Lower lobe of right lung (tissue), 2 donors: ENCODE results near the gene TARS1. TPM values are rescaled to one million over a fixed set of nuclear protein-coding genes. Genes with fewer than 3 reads are reported as not detected.

Experiments
- ATAC-seq, 2 donors: fragments of 200-7000 bp; cut with Tn5 transposase; one replicate each; pipeline ENCODE4 v1.9.1; 2020 to 2022; ENCODE audit warnings: mild to moderate bottlenecking in 2 of 2, moderate library complexity in 2 of 2
- DNase-seq: peaks from one replicate; pipeline ENCODE4 v3.0.0-alpha.2; 2020
- H3K27ac ChIP-seq: fragments of 200-600 bp; one replicate; pipeline ENCODE4 v1.8.0; 2022
- H3K27me3 ChIP-seq: fragments of 200-600 bp; one replicate; pipeline ENCODE4 v1.8.0; 2022; ENCODE audit warnings: low read depth
- H3K36me3 ChIP-seq: fragments of 200-600 bp; one replicate; pipeline ENCODE4 v1.8.0; 2022; ENCODE audit warnings: mild to moderate bottlenecking
- H3K4me1 ChIP-seq: fragments of 200-600 bp; one replicate; pipeline ENCODE4 v1.8.0; 2022
- H3K4me3 ChIP-seq: fragments of 200-600 bp; one replicate; pipeline ENCODE4 v1.8.0; 2022; ENCODE audit warnings: mild to moderate bottlenecking
- H3K9me3 ChIP-seq: fragments of 200-600 bp; one replicate; pipeline ENCODE4 v1.8.0; 2022
- intact Hi-C: fragments of 100-400 bp; cut with DNase I; formaldehyde crosslinking; loops from one replicate; pipeline ENCODE4 v1.11.0; 2022
- total RNA-seq: library from RNA; stranded (reverse); fragmentation: NEBNext Ultra II Directional; extraction: Animal tissue kit (Norgen Biotek cat#: 25700); gene quantifications from one replicate; pipeline ENCODE4 v1.2.1, GENCODE V29; 2021
- TF ChIP-seq, protein P1 (sequence below): fragments of 200-600 bp; IDR thresholded peaks from one replicate; pipeline ENCODE4 v1.8.0; 2022; ENCODE audit warnings: antibody characterized with exemption, mild to moderate bottlenecking
- donor health status: DM: no; HTN: yes; CAD: no; lungs with severe emphysema.

The TARS1 gene
- total RNA-seq, 1 donor from 2014 or later, result 93.9 TPM

DNA sequence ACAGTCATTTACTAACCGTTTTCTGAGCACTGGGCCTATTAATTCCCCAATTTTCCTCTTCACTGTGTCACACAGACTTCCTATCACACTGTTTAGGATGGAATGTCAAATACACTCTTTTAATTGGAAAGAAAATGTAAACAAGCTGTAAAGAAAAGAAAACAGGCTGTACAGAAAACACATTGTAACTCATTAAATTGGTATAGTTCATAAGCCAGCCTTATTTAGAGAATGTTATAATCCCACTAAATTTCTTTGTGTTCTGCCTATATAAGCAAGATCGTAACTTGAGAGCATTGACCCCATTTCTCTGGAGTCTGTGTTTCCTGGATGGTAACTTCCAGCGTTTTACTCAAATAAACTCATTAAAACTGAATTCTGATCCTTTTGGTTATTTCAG lies 46.5 kb downstream of the TARS1 start:
- no peaks in the 10 kb centered on the region for H3K27me3 ChIP-seq
- DNase-seq (no peak), ATAC-seq (no peak)
- TF ChIP-seq, protein P1, sequence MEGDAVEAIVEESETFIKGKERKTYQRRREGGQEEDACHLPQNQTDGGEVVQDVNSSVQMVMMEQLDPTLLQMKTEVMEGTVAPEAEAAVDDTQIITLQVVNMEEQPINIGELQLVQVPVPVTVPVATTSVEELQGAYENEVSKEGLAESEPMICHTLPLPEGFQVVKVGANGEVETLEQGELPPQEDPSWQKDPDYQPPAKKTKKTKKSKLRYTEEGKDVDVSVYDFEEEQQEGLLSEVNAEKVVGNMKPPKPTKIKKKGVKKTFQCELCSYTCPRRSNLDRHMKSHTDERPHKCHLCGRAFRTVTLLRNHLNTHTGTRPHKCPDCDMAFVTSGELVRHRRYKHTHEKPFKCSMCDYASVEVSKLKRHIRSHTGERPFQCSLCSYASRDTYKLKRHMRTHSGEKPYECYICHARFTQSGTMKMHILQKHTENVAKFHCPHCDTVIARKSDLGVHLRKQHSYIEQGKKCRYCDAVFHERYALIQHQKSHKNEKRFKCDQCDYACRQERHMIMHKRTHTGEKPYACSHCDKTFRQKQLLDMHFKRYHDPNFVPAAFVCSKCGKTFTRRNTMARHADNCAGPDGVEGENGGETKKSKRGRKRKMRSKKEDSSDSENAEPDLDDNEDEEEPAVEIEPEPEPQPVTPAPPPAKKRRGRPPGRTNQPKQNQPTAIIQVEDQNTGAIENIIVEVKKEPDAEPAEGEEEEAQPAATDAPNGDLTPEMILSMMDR, result no peak
- no peaks in the 10 kb centered on the region for H3K36me3 ChIP-seq
- H3K27ac ChIP-seq, result no peak overlapping the region
- no peak overlapping the region for H3K4me3 ChIP-seq
- H3K4me1 ChIP-seq, result no peaks in the 10 kb centered on the region
- intact Hi-C loops, result no loop called here
- H3K9me3 ChIP-seq, result no peaks in the 10 kb centered on the region

DNA sequence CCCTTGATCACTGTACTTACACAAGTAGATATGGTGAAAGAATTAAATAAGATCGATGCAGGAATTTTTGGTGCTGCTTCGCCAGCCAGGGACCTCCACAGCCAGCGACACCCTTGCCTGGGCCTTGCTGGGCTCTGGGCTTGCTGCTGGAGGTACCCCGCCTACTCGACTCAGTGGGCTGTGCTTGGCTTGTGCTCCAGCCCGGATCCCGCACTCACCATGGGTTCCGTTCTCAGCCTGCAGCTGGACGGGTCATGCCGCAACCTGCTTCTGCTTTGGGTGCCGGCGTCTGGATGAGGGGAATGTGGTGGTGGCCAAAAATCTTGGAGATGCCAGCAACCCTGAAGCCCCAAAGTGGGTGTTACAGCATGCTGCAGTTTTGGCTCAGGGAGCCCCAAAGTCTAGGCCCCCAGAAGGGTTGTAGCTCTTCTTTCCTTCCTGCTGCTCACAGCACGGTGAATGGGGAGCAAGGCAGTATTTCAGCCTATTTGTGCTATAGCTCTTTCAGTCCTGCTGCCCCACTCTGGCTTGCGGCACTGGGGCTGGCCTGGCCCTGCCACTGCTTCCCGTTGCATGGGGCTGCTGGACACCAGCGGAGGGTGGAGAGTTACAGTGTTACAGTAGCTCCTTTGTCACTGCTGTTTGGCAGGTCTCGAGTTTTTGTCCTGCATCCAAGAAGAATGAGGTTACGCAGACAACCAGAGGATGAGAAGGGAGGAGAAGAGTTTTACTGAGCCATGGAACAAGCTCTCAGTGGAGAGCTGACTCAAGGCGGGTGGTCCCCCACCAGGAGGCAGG lies 48.0 kb downstream of the TARS1 start:
- ATAC-seq (no peak), DNase-seq (no peak)
- Histone ChIP-seq H3K4me1 (no peaks in the 10 kb centered on the region), H3K4me3 (no peak overlapping the region), H3K9me3 (no peaks in the 10 kb centered on the region), H3K36me3 (no peaks in the 10 kb centered on the region), H3K27ac (no peak overlapping the region), H3K27me3 (no peaks in the 10 kb centered on the region)
- TF ChIP-seq, protein P1, result no peak
- intact Hi-C loops, result no loop called here

DNA sequence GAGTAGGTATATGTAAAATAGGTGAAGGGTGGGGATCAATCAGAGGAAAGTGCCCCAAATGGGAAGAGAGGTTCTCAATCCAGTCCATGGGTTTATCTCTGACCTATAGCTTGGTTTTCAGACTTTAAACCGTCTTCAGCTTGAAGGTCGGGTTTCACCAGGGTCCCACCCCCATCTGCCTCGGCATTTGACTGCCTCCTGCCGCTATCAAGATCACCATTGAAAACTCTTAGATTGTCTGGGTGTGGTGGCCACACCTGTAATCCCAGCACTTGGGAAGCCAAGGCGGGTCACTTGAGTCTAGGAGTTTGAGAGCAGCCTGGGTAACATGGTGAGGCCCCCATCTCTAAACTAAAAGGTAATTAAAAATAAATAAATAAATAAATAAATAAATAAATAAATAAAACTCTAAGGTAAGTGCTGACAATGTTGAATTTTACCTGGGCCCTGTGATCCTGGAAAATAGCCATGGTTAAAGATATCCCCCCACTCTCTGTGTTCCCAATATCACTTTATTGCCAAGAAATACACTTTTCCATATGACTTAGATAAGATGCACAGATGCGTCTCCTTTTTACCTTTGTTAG lies 48.8 kb downstream of the TARS1 start:
- Histone ChIP-seq H3K27ac (no peak overlapping the region), H3K9me3 (no peaks in the 10 kb centered on the region), H3K36me3 (no peaks in the 10 kb centered on the region), H3K4me3 (no peak overlapping the region), H3K4me1 (no peaks in the 10 kb centered on the region), H3K27me3 (no peaks in the 10 kb centered on the region)
- intact Hi-C loops, result no loop called here
- TF ChIP-seq, protein P1, result no peak
- no peak for ATAC-seq
- DNase-seq, result no peak

DNA sequence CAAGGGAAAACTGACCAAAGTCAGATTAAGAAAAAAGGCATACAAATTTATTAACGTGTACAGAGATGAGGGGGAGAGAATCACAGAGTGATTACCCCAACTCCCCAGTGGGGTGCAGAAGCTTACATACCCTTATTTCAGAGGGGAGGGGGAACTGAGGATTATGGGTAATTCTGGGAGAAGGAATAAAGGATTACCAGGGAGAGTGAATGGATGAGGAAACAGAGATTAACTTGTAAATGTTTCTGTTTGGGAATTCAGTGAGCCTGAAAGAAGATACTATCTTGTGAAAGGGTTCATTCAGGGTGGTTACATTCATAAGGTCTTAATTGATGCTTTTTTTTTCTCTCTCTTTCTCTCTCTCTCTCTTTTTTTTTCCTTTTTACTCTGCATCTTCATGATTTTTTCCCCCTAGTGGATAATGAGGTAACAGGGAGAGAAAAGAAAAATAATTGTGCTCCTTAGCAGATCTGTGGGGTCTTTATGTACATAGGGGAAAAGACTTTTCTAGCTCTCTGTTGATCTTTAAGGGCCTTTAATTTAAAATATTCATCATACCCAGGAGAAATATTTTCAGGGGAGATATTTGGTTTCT lies 49.4 kb downstream of the TARS1 start:
- no peaks in the 10 kb centered on the region for H3K9me3 ChIP-seq
- no peak overlapping the region for H3K4me3 ChIP-seq
- intact Hi-C loops, result no loop called here
- H3K36me3 ChIP-seq, result no peaks in the 10 kb centered on the region
- H3K27me3 ChIP-seq, result no peaks in the 10 kb centered on the region
- DNase-seq, result no peak
- TF ChIP-seq, protein P1, result no peak
- no peak overlapping the region for H3K27ac ChIP-seq
- no peaks in the 10 kb centered on the region for H3K4me1 ChIP-seq
- no peak for ATAC-seq

DNA sequence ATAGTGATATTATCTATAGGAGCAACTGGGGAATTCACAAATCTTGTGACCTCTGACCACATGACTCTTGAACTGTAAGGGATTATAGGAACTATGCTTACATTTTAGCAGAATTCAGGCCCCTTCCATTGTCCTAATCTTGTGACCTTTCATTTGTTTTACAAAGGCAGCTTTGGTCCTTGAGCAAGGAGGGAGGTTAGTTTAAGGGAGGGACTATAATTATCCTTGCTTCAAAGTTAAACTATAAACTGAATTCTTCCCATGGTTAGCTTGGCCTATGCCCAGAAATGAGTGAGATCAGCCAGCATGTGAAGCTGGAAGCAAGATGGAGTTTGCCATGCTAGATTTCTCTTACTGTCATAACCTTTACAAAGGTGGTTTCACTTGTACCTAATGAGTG lies 51.2 kb downstream of the TARS1 start:
- H3K9me3 ChIP-seq, result no peaks in the 10 kb centered on the region
- ATAC-seq, result no peak
- DNase-seq, result no peak
- H3K27ac ChIP-seq, result no peak overlapping the region
- intact Hi-C loops, result no loop called here
- H3K4me3 ChIP-seq, result no peak overlapping the region
- TF ChIP-seq, protein P1, result no peak
- no peaks in the 10 kb centered on the region for H3K27me3 ChIP-seq
- no peaks in the 10 kb centered on the region for H3K36me3 ChIP-seq
- no peaks in the 10 kb centered on the region for H3K4me1 ChIP-seq
